HG03139 (cell line): ENCODE measurements around the gene NR6A1.
"Not testable (repeated sequence)": the region's sequence is repeated elsewhere in the genome, so short reads cannot be mapped to it uniquely, and the experiment has no call there.

Experiments
- ATAC-seq: cut with Tn5 transposase; IDR thresholded peaks from one replicate; pipeline ENCODE4 v1.9.1; 2021; ENCODE audit not compliant: unreplicated experiment

The NR6A1 gene

DNA sequence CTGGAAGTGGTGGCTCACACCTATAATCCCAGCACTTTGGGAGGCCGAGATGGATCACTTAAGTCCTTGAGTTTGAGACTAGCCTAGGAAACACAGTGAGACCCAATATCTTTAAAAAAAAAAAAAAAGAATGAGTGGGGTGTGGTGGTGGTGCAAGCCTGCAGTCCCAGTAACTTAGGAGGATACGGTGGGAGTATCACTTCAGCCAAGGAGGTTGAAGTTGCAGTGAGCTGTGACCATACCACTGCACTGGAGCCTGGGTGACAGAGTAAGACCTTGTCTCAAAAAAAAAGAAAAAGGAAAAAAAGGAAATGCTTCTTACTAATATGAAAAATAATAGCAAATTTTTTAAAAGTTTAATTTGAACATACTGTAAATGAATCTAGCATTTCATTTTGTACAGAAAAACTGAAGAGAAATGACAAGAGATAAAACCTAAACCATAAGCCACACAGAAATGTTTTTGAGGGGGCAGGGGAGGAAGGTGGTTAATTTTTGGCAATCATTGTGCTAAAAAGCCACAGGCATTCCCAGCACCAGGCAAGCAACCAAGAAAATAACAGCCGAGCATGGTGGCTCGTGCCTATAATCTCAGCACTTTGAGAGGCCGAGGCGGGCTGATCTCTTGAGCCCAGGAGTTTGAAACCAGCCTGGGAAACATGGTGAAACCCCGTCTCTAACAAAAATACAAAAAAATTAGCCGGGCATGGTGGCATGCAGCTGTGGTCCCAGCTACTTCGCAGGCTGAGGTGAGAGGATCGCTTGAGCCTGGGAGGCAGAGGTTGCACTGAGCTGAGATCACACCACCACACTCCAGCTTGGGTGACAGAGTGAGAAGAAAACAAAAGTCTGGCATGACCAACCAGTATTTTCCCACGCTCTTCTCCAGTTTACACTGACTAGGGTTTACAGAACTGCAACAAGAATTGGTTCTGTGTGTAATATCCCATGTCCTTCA is 149.5 kb downstream of the NR6A1 start:
- no peak for ATAC-seq

DNA sequence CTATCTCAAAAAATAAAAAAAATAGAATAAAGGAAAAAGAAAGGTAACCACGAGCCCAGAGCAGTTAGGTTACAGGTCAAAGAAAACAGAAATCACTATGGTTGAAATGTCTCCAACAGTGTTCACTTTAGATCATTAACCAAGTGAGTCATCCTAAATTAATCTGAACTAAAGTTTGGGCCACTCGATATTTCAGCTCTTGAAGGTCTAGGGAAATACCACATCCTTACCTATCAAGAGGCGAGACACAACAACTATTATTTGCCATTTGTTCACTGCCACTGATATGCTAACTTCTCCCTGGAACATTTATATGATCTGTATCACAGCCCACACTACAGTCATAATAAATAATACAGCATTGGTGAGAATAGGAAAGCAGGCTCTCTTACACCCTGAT is 152.6 kb downstream of the NR6A1 start:
- no peak for ATAC-seq

DNA sequence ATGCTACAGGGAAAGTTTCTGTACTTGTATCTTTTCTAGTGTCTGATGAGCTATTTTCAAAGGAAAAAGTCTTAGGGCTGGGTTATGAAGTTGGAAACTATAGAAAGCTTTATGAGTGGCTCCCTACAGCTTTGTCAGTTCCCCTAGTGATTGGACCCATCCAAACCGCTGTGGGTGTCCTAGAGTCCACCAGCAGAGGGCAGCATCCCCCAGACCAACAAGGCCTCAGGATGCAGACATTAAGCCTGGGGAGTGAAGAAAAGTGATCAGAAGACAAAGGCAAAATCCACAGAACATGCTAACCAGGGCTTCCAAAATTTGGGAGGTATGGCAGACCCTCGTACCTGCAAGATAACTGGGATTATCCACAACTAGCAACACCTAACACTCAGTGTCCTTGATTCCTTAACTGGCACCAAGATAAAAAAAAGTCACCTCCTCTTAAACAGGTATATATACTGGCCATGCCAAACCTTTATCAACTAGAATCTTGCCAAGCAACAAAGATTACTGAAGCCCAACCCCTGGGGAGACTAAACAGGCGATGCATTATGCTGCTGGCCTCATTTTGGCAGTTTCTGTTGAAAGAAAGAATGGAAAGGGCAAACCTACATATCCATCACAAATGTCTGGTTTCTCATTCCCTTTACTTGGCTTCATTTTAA is 153.5 kb downstream of the NR6A1 start:
- ATAC-seq: no peak

DNA sequence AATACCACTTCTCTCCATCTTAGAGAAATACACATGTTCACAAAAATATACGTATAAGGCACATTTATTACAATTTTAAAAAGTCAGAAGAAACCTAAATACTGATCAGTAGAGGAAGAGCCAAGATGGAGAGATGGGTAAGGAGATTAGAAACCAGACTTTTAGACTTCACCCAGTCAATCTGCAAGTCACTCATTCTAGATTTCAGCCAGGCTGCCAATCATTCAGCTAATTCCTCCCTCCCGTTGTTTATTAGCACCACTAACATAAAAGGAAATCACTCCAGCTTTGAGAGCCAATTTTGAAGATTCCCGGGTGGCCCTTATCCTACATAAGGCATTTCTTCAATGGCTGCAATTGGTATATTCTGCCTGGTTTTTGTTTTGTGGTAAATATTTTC is 154.2 kb downstream of the NR6A1 start:
- ATAC-seq: no peak

DNA sequence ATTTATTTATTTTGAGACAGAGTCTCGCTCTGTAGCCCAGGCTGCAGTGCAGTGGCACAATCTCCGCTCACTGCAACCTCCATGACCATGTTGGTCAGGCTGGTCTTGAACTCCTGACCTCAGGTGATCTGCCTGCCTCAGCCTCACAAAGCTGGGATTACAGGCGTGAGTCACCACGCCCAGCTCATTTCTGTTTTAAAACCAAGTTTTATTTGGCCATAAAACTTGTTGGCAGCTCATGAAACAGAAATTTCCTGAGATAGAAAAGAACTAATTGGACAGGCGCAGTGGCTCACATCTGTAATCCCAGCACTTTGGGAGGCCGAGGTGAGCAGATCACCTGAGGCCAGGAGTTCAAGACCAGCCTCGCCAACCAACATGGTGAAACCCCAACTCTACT is 155.3 kb downstream of the NR6A1 start:
- not testable (repeated sequence) for ATAC-seq

DNA sequence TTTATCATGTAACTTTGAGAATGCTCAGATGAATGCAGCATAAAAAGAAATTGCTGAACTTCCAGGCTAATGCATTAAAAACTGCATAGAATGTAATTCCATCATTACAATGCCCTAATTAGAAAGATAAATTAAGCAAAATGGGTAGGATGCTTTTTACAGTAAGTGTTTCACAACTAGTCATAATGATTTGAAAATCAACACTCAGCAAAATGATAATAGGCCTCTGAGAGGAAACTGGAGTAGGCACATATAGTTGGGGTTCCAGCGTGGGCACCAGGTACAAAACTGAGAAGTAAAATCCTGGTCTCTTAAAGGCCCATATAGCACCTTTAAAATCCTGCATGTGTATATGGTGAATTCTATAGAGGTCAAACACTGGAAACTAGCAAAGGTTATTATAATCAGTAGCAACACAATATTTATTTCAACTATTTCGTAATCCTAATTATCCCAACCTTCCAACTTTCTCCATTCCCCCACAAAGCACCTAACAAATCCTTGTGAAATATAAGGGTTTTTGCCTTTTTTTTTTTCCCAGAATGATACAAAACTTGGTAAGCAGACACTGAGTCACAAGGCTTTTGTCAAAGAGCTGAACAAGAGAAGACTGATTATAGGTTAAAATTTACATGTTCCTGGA is 155.9 kb downstream of the NR6A1 start:
- no peak for ATAC-seq

DNA sequence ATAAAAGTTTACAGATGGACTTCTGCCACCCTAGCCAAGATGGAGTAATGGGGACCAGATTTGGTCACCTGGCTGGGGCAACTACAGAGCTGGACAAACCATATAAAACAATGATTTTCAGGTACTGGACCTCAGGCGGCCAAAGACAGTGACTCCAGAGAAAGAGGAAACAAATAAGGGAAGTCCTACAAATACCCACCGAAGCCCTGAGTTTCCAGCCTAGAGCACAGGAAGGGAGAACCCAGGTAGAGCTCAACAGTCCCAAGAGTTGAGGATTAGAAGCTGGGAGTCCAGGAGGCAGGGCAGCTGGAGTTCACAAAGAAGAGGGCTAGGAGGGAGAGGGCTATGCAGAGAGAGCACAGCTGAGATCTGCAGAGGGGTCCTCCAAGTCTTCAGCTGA is 157.3 kb downstream of the NR6A1 start:
- no peak for ATAC-seq

DNA sequence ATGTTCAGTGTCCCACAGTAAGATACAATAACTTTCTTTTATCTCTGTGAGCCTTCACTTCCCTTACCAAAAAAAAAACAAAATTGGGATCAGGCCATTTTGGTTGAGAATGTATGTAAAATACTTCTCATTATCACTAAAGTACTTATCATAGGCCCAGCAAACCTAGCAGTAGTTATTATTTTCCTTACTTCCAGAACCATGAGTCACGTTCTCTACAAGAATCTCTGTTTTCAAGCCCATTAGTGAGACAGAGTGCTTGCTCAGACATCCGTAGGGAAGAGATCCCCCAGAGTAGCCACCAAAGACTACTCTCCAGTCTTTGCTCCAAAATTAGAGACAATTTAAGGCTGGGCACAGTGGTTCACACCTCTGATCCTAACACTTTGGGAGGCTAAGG is 160.0 kb downstream of the NR6A1 start:
- ATAC-seq: no peak

DNA sequence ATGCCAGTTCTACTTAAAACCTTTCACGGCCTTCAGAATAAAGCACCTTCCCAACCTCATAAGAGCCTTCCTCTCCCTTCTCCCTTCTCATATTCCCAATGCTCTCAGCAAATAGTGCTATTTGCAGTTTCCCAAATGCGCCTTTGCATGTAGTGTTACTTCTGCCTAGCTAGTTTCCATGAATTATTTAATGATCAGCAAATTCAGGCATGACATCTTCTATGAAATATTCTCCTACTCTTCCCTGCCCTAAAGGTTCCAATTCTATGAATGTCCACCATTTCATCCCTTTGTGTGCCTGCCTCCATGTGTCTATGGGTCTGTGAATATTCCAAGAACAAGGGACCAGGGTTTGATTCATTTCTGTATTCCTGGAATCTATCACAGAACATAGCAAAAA is 165.1 kb downstream of the NR6A1 start:
- ATAC-seq: no peak

DNA sequence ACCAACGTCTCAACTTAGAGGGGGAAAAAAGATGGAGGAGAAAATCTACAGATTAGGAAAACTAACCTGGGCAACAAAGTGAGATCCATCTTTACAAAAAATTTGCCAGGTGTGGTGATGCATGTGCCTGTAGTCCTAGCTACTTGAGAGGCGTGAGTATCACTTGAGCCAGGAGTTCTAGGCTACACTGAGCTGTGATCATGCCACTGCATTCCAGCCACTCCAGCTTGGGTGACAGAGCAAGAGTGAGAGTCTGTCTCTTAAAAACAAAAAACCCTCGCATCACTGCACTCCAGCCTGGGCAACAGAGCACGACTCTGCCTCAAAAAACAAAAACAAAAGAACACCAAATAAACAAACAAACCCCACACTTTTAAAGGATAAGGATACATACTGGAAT is 165.9 kb downstream of the NR6A1 start:
- no peak for ATAC-seq

DNA sequence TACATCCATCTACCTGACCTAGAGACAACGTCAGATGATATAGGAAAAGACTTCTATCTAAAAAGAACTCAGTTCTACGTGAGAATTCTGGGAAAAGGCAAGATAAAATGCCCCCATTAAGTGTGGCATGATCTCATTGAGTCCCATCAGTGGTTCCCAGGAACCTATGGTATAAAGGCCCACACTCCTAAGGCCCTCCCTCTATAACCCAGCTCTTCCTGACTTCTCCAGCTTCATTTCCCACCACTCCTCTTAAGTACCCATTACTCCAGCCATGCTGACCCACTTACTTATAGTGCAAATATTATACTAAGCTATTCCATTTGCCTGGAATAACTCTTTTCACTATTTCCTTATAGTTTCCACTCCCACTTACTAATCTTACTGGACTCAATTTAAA is 168.5 kb downstream of the NR6A1 start:
- ATAC-seq: no peak

DNA sequence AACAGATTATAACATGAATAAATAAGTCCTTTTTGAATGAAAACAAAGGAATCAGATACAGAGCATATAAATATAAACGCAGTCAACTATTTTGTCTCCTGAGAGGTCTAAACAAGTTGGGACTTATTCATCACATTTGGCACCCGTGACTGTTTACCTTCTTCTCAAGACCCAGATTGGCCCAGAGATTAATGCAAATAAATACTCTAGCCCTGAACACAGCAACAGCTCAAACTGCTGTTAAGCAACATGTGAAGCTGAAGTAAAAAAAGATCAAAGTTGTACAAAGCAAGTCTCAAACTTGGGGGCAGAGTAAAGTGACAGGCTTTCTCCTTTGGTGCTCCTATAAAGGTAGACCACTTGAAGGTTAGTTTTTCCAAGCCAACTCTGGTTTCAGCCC is 168.9 kb downstream of the NR6A1 start:
- no peak for ATAC-seq

DNA sequence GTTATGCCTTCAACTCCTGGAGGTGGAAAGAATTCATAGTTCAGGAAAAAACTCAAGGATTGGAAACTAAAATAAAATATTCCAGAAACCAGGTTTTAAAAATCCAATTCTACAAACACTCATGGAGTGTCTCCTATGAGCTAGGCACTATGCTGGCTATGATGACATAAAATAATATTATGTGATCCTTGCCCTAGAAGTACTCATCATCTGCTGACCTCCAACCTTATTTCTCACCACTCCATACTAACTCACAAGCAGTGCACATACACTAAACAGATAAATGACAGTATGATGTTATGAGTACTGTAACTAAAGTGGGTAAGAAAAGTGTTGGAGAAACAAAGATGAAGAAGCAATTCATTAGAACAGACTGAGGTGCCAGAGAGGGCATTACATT is 170.7 kb downstream of the NR6A1 start:
- ATAC-seq: no peak

DNA sequence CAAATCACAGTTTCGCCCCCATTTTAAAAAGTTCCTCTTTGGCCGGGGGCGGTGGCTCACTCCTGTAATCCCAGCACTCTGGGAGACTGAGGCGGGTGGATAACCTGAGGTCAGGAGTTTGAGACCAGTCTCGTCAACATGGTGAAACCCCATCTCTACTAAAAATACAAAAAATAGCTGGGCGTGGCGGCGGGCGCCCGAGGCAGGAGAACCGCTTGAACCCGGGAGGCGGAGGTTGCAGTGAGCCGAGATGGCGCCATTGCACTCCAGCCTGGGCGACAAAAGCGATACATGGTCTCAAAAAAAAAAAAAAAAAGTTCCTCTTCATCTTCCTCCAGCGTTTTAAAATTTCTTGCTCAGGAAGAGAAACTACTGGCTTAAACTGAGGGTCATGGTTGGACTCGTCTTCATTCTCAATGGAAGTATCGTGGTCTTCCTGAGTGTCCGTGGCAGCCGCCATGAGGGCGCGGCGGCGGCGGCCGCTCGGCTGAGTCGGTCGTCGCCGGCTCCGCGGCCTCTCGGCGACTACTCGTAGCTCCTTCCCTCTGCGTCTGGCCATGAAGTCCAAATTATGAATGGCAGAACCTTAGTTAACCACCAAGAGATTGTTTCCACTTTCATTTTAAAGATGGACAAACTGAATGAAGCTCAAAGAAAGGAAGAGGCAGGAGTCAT is 171.9 kb downstream of the NR6A1 start:
- ATAC-seq: no peak

DNA sequence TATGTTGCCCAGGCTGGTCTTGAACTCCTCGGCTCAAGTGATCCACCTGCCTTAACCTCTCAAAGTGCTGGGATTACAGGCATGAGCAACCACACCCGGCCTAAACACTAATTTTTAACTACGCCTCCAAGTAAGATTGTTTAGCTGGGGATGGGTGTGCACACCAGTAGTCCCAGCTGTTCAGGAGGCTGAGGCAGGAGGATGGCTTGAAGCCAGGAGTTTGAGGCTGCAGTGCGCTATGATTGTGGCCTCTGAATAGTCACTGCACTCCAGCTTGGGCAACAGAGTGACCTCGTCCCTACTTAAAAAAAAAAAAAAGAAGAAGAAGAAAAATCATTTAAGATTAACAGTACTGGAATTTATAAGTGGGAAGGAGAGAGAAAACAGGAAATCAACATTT is 173.1 kb downstream of the NR6A1 start:
- ATAC-seq: no peak

DNA sequence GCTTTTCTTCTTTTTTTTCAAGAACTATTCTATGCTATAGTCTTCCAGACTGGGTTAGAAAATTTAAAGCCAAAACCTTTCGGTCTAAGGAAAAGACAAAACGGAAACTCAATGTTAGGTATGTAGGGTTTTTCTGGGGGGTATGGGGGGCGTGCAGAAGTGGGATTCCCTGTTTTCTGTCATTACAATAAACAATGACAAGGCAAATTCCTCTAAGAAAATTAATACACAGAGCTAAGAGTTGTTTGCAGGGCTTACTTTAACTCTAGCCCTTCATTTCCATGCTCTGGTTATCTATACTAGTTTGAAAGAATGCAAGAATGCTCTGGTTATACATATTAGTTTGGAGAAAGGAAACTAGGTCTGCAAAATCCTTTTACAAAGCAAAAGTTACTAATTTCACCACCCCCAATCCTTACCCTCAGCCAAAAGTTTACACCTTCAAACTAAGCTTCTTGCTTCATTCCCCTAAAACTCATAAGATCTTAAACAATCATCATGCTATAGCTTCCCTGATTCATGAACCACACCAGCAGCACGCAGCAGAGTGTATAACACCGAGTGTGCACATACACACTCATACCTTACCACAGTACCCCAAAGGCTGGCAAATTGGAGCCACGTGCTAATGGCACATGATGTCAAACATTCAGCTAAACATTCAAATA is 174.8 kb downstream of the NR6A1 start:
- no peak for ATAC-seq

DNA sequence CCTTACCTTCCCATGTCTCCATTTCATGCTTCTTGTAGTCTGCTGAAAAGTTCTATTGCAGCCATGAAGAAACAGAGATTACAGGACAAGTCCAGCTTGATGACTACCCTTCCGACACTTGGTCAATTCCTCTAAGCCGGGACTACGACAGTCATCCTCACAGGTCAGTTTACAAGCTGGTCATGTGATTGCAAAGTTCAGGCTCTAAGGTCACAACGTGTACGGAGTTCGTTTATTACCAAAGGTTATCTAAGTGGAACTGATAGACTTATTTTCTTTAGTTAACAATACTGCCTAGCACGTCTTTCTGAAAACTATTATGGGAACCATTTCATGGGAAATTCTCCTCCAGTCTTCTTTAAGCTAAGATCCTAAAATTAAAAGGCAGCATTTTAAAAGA is 175.4 kb downstream of the NR6A1 start:
- no peak for ATAC-seq

DNA sequence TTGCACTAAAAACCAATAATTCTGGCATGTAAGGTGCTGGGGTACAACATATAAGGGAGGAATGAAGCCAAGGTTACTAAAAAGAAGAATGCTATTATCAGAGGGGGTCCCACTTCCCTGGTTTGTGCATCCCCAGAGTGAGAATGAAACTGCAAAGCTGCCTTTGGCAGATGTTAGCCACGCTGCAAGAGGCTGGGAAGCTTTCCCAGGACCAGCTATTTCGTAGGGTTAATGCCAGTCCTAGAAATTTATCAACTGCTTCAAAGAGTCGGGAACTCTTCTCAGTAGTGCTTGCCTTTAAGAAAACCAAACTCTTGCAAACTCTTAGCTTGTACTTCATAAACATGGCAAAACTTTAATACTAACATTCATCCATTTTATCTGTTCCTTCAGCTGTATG is 176.4 kb downstream of the NR6A1 start:
- ATAC-seq: no peak

DNA sequence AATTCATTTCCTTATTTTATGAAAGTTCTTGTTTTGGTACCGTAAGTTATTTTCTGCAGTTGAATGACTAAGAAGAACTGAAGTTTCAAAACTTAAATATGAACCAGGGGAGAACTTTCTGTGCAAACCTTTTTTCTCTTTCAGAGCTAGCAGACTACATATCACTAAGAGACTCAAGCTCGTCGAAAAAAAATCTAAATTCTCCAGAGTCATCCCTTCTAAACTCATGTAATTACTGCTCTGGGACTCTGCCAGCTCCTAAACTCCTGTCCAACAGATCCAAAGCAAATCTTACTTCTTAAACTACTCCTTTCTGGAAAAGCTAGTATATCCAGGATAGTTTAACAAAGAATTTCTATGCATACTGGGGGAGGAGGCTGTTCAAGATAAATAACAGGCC is 176.9 kb downstream of the NR6A1 start:
- no peak for ATAC-seq

DNA sequence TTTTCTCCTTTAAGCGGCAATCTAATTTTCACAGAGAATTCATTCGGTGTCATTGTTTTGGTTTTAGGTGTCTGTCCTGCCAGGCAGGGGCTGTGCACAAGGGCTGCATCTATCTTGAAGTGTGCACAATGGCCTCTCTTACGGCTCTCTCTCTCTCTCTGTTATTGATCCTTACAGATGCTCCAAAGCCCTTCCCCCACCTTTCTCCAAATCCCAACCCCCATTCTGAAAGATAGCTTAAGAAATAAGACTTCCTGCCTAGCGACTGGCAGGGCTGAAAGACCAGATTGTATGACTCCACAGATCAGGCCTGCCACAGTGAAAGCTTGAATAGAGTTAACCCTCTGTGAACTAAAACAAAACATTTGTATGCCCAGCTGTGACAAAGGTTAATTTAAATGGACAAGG is 177.5 kb downstream of the NR6A1 start:
- no peak for ATAC-seq

DNA sequence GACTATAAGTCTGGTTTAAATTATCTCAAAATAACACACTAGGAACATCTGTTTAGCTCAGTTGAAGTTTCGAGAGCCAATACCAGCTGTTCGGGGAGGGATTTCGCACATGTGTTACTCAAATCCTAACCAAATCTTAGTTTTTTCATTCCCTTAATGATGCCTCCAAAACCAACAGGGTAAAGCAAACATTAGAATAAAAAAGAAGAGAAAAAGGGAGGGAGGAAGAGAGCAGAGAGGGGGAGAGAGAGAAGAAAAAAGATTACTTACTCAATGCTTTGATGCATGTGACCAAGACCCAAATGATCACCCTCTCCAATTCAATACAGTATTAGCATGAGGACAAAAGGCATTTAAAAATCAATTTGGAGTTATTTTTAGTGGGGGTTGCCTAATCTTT is 177.9 kb downstream of the NR6A1 start:
- no peak for ATAC-seq
